GM21737 (cell line): Measurements from ENCODE around the gene MAN1C1.
"Not testable (repeated sequence)": the region's sequence is repeated elsewhere in the genome, so short reads cannot be mapped to it uniquely, and the experiment has no call there.

Experiments used
- ATAC-seq: cut with Tn5 transposase; IDR thresholded peaks from one replicate; pipeline ENCODE4 v1.9.1; 2021; ENCODE audit warnings: mild to moderate bottlenecking, moderate library complexity; ENCODE audit not compliant: unreplicated experiment

MAN1C1 gene

DNA sequence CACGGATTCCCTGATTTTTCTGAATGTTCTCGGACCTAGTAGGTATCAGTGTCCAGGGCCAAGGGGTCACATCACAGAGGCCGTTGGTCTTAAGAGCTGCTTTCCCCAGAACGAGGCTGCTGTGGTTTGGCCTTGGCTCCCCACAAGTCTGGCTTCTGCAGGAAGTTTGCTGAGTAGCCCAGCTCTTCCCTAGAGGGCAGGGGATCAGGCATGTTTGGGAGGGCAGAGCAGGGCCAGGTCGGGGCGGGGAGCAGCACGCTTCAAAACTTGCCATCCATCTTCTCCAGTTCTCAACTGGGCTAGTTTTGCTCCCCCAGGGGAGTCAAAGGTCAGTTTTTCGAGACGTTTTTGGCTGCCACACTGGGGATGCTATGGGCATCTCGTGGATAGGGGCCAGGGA, 37.0 kb downstream of the MAN1C1 start:
- no peak for ATAC-seq

DNA sequence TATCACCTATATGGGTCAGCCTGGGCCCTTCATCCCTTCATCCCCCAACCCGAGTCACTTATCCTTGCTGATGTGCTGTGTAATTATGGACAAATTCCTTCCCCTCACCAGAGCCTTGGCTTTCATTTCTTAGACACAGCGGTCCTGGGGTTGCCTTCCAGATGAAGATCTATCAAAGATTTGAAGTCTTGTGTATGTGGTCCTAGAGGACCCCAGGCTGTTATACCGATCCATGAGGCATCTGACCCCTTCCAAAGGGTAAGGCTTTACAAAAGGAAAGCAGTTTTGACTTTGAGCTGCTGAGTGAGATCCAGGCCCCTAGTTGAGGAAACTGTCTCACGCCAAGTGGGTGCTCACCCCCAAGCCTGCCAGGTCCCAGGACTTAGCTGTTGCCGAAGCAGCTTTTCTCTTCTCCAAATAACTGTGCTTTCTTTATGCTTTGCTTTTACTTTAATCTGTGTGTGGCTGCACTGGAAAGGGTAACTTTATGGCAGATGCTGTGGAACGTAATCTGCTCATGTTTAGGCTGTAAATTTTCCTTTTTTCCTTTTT, 37.6 kb downstream of the MAN1C1 start:
- no peak for ATAC-seq

DNA sequence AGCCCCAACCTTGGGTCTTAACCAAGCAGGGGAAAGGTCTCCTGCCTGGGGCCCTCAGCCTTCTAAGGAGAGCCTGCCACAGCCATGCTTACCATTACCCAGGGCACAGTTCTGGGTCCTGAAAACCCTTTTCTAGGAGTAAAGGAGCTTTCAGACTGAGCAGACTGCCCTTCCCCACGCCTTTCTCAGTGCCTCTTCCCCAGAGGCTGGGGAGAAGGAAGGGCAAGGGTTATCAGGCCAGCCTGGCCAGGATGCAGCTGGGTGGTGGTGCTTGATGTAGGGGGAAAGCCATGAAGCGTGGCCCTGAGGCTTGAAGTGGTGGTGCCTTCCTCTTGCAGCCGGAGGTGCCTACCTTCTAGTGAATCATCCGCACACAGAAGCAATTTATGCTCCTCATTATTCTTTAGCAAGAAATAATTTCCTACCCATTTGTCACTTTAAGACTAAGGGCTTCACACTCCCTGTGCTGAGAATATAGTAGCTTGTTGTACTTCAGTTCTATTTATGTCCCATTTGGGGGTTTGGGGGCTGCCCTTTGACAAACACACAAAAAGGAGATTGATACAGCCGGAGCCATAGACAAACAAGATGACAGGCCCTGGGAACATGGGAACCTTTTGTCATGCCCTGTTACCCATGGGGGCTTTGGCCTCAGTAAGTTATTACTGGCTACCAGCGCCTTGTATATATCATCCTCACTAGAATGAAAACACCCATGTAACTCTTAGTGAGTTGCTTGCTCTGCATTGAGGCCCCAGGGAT, 40.7 kb downstream of the MAN1C1 start:
- no peak for ATAC-seq

DNA sequence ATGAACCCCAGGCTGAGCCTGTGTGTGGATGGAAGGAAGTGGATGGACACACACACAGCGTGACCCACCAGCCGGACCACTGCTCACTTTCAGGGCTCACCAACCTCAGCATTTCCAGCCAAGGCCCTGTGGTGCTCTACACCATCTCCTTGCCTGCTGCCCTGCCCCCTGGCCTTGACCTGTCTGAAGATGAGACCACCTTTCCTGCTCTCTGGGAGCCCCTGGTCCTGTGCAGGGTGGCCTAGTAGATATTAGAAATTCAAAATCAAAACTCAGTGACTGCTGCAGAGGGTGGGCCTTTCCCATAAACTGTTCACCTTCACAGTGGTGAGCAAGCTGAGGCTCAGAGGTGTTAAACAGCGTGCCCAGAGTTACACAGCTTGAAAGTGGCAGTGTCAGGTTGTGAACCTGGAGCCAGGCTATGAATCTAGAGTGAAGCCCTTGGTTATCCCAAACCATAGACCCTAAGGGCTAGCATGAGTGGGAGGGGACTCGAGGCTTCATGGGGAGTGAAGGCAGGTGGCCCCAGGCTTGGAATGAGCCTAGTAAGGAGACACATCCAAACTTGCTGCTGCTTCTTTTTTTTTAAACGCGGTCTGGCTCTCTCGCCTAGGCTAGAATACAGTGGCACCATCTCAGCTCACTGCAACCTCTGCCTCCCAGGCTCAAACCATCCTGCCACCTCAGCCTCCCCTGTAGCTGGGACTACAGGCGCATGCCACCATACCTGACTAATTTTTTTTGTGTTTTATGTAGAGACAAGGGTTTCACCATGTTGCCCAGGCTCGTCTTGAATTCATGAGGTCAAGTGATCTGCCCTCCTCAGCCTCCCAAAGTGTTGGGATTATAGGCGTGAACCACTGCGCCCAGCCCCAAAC, 41.5 kb downstream of the MAN1C1 start:
- no peak for ATAC-seq

DNA sequence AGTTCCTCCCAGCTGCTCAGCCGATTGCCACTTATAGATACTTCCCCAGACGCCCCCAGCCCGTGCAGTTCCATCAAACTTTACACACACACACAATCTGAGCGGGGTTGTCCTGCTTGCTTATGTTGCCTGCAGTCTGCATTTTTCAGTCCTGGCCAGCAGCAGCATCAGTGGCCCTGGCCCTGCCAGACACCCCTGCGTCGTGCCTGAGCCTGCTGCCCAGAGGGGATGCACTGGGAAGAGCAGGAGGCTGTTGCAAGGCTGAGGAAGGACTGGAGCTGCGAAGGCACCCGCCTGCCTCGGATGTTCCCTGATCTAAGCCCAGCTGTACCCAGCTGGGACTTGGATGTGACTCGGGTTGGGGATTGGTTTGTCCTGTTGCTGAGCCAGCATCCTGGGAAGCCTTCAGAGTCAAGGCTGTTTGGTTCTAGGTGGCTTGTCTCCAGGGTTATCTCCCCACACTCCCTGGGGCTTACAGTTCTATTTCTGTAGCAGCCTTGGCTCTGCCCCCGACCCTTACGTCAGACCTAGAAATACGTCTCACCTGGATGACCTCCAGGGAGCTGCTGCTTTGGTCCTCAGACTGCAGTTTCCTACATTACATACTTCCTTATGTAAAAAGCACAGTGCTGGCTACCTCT, 42.3 kb downstream of the MAN1C1 start:
- no peak for ATAC-seq

DNA sequence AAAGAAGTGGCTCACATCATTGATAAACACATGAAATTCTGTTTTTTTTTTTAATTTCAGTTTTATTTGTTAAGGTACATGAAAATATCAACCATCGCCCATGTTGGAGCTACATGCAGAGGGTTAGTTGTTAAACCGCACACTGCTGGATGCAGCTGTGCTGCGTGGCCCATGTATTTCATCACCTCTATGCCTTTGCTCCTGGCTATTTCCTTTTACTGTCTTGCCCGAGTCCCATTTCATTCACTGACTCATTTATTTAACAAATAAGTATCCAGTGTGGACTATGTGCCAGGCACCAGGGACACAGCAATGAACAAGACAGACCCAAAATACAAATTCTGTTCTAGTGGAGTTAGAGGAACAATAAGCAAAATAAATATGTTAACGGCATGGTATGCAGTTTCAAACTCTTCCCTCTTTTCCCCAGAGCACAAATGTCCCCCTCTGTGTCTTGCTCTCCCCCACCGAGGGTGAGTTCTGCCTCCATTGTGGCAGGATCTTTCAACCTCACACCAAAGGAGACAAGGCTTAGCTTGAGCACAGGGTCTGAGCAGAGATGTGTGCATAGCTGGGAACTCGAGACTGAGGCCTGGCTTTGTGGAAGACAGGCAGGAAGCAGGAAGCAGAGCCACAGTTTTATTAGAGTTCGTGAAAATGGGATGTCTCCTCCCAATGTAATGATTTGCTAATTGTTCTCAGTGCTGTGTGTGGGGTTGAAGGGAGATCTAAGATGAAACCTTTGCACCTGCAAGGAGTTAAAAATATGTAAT, 44.6 kb downstream of the MAN1C1 start:
- no peak for ATAC-seq

DNA sequence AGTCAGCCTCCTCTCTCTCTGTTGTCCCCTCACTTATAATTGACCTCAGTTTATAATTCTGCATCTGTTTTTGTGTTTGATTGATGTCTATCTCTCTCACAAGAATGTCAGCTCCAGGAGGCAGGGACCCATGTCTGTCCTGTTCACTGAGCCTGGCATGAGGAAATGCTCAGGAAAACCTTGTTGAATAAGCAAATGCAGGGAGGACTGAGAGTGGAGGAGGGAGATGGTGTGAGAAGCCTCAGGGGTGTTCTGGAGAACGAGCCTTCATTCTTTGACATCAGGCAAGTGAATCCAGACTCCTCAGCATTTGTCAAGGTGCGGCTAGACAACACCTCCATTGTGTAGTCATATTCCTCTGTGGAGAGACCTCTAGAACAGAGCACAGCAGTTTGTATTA, 45.5 kb downstream of the MAN1C1 start:
- ATAC-seq = no peak

DNA sequence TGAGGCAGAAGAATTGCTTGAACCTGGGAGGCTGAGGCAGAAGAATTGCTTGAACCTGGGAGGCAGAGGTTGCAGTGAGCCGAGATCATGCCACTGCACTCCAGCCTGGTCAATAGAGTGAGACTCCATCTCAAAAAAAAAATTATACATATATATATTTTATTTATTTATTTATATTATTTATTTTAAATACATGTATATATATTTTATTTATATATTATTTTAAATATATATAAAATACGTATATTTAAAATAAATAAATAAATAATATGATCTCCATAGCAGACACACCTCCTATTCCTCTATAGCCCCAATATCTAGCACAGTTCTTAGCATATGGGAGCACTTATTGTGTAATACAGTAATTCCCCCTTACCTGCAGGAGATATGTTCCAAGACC, 46.4 kb downstream of the MAN1C1 start:
- not testable (repeated sequence) for ATAC-seq

DNA sequence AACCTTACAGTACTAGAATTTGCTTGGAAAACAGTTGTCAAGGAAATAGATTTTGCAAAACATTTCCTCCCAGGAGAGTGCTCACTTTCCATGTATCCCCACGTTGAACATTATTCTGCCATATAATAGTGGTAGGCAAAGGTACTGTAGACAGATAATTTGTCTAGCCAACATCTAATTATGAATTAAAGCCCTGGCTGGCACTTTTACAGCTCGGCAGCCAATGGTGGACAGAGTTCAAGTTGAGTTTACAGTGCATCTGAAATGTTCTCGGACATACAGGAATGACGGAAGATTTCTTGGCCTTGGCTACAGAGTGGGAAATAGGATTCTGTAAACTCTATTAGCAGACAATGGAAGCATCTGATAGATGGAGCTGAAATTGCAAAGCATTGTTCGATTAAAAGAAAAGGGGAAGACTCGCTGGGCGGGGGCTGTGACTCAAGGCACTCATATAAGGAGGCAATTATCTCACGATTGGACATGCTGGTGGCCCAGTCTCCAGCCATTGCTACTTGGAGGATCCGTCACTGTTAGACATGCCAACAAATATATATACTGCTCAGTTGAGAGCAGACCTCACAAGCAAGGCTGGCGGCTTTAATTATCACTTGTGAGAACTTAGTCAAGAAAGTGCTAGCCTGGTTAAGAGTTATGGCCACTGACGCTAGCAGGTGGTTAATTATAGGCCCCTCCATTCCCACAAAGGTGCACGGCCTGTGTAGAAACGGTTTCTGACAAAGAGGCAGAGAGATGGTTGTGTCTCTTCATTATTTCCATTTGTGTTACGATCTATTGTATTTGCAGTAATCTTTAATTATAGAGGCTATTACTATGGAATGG, 48.0 kb downstream of the MAN1C1 start:
- no peak for ATAC-seq

DNA sequence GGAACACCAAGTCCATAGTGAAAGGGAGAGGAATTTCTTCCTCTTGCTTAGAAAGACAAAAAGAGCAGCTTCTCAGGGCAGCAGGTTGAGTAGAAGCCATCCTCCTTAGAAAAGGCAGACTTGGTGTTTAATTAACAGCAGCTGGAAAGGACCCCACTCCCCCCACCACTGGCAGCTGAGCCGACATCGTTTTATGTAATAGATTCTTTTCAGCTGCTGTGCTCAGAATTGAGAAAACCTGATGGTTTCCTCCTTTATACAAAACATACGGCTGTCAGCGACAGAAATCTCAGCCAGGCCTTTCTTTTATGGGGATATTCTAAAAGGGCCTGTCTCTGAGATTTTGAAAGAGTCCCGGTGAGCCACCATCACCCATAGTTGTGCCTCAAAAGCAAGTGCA, 49.9 kb downstream of the MAN1C1 start:
- ATAC-seq = no peak

DNA sequence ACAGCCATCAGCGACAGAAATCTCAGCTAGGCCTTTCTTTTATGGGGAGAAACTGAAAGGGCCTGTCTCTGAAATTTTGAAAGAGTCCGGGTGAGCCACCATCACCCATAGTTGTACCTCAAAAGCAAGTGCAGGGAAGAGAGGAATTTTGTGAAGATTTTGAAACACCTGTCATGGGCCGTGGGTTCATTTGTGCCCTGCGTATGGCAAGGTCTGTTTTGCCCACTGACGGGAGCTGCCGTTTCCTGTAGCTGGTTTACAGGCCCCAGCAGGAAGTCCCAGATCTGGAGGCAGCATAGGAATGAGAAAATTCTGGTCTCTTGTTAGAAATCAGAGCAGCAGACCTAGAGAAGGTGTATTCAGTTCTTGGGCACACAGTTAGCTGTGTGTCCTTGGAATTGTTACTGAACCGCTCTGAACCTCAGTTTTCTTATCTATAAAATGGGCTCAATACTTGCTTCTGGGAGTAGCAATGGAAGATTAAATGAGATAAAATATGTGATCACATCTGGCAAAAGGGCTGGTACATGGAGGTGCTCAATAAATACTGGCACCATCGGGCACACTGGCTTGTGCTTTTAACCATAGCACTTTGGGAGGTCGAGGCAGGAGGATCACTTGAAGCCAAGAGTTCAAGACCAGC, 52.5 kb downstream of the MAN1C1 start:
- ATAC-seq = no peak

DNA sequence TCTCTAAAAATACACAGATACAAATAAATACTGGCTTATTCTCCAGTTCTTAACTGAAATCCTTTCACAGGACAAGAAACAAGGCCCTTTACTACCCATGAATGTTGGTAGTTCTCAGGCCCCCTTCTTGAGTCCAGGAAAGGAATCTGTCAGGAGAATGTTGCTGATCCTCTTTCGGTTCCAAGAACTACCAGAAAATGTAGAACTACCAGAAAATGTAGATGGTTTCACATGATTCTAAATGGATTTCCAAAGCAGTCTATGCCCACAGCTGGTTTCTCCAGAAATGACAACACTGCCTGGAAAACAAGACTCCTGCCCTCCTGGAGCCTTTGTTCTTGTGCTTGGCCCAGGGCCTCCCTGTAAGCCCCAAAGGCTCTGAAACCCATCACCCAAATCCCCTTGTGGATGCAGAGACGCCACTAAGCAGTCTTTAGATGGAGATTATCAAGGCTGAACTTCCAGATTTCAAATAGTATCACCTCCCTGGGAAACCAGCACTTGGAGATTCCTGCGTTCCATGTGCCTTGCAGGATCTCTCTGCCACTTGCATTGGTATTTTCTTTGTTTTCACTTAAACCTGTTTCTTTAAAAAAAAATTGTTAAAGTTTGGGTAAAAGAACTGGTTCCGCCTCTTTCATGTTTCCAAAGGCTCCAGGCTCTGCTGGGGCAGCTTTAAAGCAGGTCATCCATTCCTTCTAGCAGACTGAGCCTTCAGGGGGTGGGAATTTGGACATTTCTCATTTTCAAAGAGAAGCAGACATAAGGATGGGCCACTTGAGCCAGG, 53.4 kb downstream of the MAN1C1 start:
- ATAC-seq = no peak

DNA sequence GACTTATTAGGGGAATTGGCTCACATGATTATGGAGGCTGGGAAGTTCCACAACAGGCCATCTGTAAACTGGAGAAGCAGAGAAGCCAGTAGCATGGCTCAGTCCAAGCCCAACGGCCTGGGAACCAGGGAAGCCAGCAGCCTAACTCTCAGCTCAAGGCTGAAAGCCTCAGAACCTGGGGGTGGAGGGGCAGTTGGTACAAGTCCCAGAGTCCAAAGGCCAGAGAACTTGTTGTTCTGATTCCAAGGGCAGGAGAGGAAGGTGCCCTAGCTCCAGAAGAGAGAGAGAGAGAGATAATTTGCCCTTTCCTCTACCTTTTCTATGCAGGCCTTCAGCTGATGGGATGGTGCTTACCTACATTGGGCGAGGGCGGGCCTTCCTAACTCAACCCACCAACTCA, 55.3 kb downstream of the MAN1C1 start:
- ATAC-seq = no peak

DNA sequence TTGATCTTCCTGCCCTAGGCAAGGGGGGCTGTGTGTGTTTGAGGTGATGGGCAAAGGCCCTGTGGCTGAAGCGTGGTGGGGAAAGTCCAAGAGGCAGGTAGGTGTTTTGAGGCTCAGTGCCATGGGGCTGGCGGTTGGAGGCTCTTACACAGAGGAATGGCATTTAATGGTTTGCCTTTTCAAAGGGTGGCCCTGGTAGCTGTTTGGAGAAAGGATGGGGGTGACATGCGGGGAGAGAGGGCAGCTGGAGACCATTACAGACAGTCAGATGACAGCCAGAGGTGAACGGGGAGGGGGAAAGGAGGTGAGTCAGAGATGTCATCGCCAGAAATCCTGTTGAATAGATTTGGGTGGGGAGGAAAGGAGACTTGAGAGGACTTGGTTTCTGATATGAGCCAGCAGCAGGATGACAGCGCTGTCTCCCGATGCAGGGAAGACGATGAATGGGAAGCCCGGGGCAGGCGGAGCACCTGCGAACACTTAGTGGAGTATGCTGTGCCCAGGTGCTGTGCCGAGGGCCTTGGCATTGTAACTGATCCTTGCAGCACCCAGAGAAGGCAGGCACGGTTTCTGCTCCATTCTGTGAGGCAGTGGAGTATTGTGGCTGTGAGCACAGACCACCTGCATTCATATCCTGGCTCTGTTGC, 56.3 kb downstream of the MAN1C1 start:
- ATAC-seq = no peak

DNA sequence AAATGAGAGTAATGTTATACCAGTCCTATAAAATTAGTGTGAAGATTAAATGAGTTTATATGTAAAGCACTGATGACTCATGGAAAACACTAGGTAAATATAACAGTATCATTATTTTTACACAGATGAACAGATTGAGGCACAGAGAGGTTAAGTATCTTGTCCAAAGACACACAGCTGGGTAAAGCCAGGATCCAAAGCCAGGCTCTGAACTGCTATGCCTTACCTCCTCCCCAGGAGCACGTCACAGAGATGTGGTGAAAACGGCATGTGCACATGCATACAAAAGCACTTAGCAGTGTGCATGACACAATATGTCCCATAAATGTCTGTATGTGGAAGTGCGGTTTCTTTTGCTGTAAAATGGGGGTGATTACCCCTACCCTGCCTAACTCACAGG, 56.9 kb downstream of the MAN1C1 start:
- ATAC-seq = no peak

DNA sequence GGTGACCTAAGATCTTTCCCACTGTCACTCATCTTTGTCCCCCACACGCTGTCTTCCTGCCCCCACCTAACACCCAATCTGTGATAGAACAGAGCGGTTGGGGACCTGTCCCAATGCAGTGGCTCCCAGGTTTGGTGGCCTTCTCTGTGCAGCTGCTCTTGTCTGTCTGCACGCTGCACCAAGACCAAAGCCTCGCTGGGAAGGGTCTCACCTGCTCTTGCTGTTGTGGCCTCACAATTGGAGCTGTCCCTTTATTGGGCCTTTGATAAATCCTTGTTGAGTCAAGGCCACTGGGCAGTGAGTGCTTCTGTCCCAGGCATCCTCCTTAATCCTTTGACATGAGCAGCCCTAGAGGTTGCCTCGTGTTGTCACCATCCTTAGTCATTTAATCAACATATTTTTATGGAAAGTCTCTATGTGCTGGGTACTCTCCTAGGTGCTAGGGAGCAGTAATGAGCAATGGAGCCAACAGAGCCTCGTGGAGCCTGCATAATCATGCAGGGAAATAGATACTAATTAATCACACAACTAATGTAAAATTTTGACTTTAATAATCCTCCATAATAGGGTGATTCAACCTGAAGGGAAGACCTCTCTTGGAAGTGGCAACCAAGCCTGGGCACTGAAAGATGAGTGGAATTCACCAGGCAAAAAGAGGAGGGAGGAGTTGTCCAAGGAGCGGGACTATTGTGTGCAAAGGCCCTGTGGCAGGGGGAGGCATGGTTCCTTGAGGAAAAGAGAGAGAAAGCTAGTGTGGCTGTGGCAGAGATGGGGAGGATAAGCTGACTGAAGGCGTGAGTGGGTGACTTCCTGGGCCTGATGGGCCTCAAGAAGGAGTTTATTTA, 57.6 kb downstream of the MAN1C1 start:
- no peak for ATAC-seq

DNA sequence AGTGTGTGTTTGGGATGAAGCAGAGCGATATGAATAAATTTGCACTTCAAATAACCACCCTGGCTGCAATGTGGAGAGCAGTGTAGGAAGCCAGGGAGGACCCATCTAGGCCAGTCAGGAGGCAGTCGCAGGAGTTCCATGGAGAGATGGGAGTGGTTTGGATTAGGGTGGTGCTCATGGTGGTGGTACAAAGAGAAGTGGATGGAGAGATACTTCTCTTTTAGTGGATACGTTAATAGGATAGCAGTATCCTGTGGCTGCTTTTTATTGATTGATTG, 58.2 kb downstream of the MAN1C1 start:
- no peak for ATAC-seq
